IMR-90 (cell line): ENCODE measurements around the gene COL11A2. TPM values are rescaled to one million over a fixed set of nuclear protein-coding genes. Genes with fewer than 3 reads are reported as not detected.

ENCODE experiments used
- ATAC-seq: fragments of 200-7000 bp; cut with Tn5 transposase; 2 replicates; pipeline ENCODE4 v1.9.1; 2020; ENCODE audit warnings: low read depth, mild to moderate bottlenecking, moderate library complexity
- BruUV-seq: library from RNA; stranded (reverse); fragments of 400-500 nt; replicated peaks from 2 replicates; lab custom pipeline; 2021; lab: Mats Ljungman, UMichigan
- CTCF ChIA-PET: fragments of 300-600 bp; formaldehyde crosslinking; extraction: SDS; loops from one replicate; lab custom pipeline; 2021; ENCODE audit warnings: antibody characterized with exemption; lab: Yijun Ruan, JAX
- POLR2A ChIA-PET: fragments of 300-600 bp; sonication (Branson Sonifier 250); formaldehyde crosslinking; loops from one replicate; lab custom pipeline; 2022; ENCODE audit warnings: antibody characterized with exemption; ENCODE audit not compliant: unreplicated experiment; lab: Charles Lee
- DNase-seq: peaks from one replicate; pipeline ENCODE4 v3.0.0; 2013
- H2AFZ ChIP-seq: replicated peaks from 2 replicates; pipeline ENCODE3; 2013; ENCODE audit warnings: low read length, mild to moderate bottlenecking; ENCODE audit not compliant: poor library complexity
- H2AK5ac ChIP-seq: 2 replicates; pipeline ENCODE4 v1.6.1; 2013; ENCODE audit warnings: low read depth, low read length, inconsistent platforms
- H2AK9ac ChIP-seq: replicated peaks from 2 replicates; pipeline ENCODE3; 2013; ENCODE audit warnings: mild to moderate bottlenecking, low read depth, low read length, moderate library complexity; ENCODE audit not compliant: poor library complexity
- H2BK120ac ChIP-seq: 2 replicates; pipeline ENCODE4 v1.6.1; 2013; ENCODE audit warnings: low read depth, low read length, inconsistent platforms
- H2BK15ac ChIP-seq: 3 replicates; pipeline ENCODE4 v1.6.1; 2013; ENCODE audit warnings: low read depth, low read length, inconsistent platforms
- H2BK20ac ChIP-seq: 2 replicates; pipeline ENCODE4 v1.6.1; 2013; ENCODE audit warnings: low read depth, mild to moderate bottlenecking, inconsistent platforms, low read length, moderate library complexity
- H2BK5ac ChIP-seq: 2 replicates; pipeline ENCODE4 v1.6.1; 2013; ENCODE audit warnings: mild to moderate bottlenecking, low read depth, low read length, inconsistent platforms; ENCODE audit not compliant: poor library complexity, severe bottlenecking
- H3K14ac ChIP-seq: replicated peaks from 2 replicates; pipeline ENCODE4 v1.6.1; 2013; ENCODE audit warnings: low read depth, low read length, inconsistent platforms
- H3K18ac ChIP-seq: 2 replicates; pipeline ENCODE4 v1.6.1; 2013; ENCODE audit warnings: low read depth, low read length, control low read depth
- H3K23ac ChIP-seq: 2 replicates; pipeline ENCODE4 v1.6.1; 2013; ENCODE audit warnings: low read depth, low read length, inconsistent platforms
- H3K27ac ChIP-seq: 2 replicates; pipeline ENCODE4 v1.5.1; 2013; ENCODE audit warnings: mild to moderate bottlenecking, control low read depth, low read length; ENCODE audit not compliant: insufficient read depth
- H3K27me3 ChIP-seq: 2 replicates; pipeline ENCODE4 v1.6.1; 2013; ENCODE audit warnings: low read length; ENCODE audit not compliant: control insufficient read depth, insufficient read depth
- H3K36me3 ChIP-seq: 2 replicates; pipeline ENCODE4 v1.6.1; 2013; ENCODE audit warnings: low read length, mixed read lengths; ENCODE audit not compliant: control insufficient read depth, insufficient read depth
- H3K4ac ChIP-seq: 2 replicates; pipeline ENCODE4 v1.6.1; 2013; ENCODE audit warnings: low read depth, low read length, inconsistent platforms
- H3K4me1 ChIP-seq: 2 replicates; pipeline ENCODE4 v1.6.1; 2013; ENCODE audit warnings: low read length, mixed read lengths; ENCODE audit not compliant: control insufficient read depth, insufficient read depth
- H3K4me2 ChIP-seq: 2 replicates; pipeline ENCODE4 v1.6.1; 2013; ENCODE audit warnings: low read depth, mild to moderate bottlenecking, control low read depth, low read length, moderate library complexity
- H3K4me3 ChIP-seq: 2 replicates; pipeline ENCODE4 v1.5.1; 2013; ENCODE audit warnings: low read depth, mild to moderate bottlenecking, control low read depth, low read length, moderate library complexity; ENCODE audit not compliant: insufficient read depth
- H3K56ac ChIP-seq: 2 replicates; pipeline ENCODE4 v1.6.1; 2013; ENCODE audit warnings: low read length, inconsistent platforms; ENCODE audit not compliant: insufficient read depth; ENCODE audit errors: extremely low read depth
- H3K79me1 ChIP-seq, 2 experiments: 2 replicates each; pipeline ENCODE4 v1.6.1; 2013; ENCODE audit warnings: low read length in 2 of 2, inconsistent platforms in 1 of 2, low read depth in 1 of 2
- H3K9ac ChIP-seq: 2 replicates; pipeline ENCODE4 v1.6.1; 2013; ENCODE audit warnings: low read depth, low read length, control low read depth
- H3K9me1 ChIP-seq: 2 replicates; pipeline ENCODE4 v1.6.1; 2013; ENCODE audit warnings: low read length, inconsistent platforms; ENCODE audit not compliant: insufficient read depth
- H3K9me3 ChIP-seq: 2 replicates; pipeline ENCODE4 v1.6.1; 2013; ENCODE audit warnings: low read length; ENCODE audit not compliant: control insufficient read depth, insufficient read depth
- H4K20me1 ChIP-seq: 2 replicates; pipeline ENCODE4 v1.6.1; 2013; ENCODE audit warnings: low read length, inconsistent platforms; ENCODE audit not compliant: insufficient read depth
- H4K5ac ChIP-seq: 2 replicates; pipeline ENCODE4 v1.6.1; 2013; ENCODE audit warnings: mild to moderate bottlenecking, low read depth, low read length, control low read depth
- H4K8ac ChIP-seq, 2 experiments: 2 replicates each; pipeline ENCODE4 v1.6.1; 2013; ENCODE audit warnings: low read depth in 2 of 2, low read length in 2 of 2, control low read depth in 1 of 2, inconsistent platforms in 1 of 2
- H4K91ac ChIP-seq: 2 replicates; pipeline ENCODE4 v1.6.1; 2013; ENCODE audit warnings: low read depth, low read length, inconsistent platforms; ENCODE audit not compliant: insufficient read depth
- BHLHE40 ChIP-seq: fragments of 150-350 bp; IDR thresholded peaks from 2 replicates; pipeline ENCODE4 v1.6.1; 2016; ENCODE audit warnings: mild to moderate bottlenecking, low read depth, low read length
- CHD1 ChIP-seq: IDR thresholded peaks from 2 replicates; pipeline ENCODE4 v1.6.1; 2012; ENCODE audit warnings: low read depth, low read length, improper control_type of control experiment
- ELK1 ChIP-seq: fragments of 150-350 bp; IDR thresholded peaks from 2 replicates; pipeline ENCODE4 v1.6.1; 2016; ENCODE audit warnings: low read depth, mild to moderate bottlenecking, low read length, moderate library complexity, borderline replicate concordance
- FOS ChIP-seq: fragments of 150-350 bp; IDR thresholded peaks from 2 replicates; pipeline ENCODE4 v1.6.1; 2016; ENCODE audit warnings: low read depth, low read length
- MXI1 ChIP-seq: IDR thresholded peaks from 2 replicates; pipeline ENCODE4 v1.6.1; 2012; ENCODE audit warnings: low read depth, mild to moderate bottlenecking, low read length, moderate library complexity, borderline replicate concordance
- POLR2A ChIP-seq: IDR thresholded peaks from 2 replicates; pipeline ENCODE4 v1.6.1; 2012; ENCODE audit warnings: mild to moderate bottlenecking, low read depth, low read length
- RAD21 ChIP-seq: IDR thresholded peaks from 2 replicates; pipeline ENCODE4 v1.6.1; 2012; ENCODE audit warnings: low read length, improper control_type of control experiment
- RFX5 ChIP-seq: IDR thresholded peaks from 2 replicates; pipeline ENCODE4 v1.8.0; 2012; ENCODE audit warnings: low read depth, mild to moderate bottlenecking, low read length, moderate library complexity
- SMC3 ChIP-seq: fragments of 150-350 bp; IDR thresholded peaks from 2 replicates; pipeline ENCODE4 v1.6.1; 2016; ENCODE audit warnings: low read depth, mild to moderate bottlenecking, antibody characterized with exemption, low read length, moderate library complexity
- WGBS, 2 experiments: methylation state at CpG; one replicate each; pipeline versions ENCODE4 v1.1.5 to v1.1.7; 2013; ENCODE audit warnings: missing lambda C conversion rate in 2 of 2; ENCODE audit not compliant: insufficient read length in 1 of 2; ENCODE audit errors: extremely low coverage in 2 of 2; 5-methylcytosine and 5-hydroxymethylcytosine counted together
- dilution Hi-C: fragments of 300-500 bp; cut with HindIII; formaldehyde crosslinking; loops from one replicate; pipeline ENCODE4 v1.14.3; 2018; ENCODE audit warnings: low sequenced_read_pairs; ENCODE audit not compliant: unreplicated experiment
- in situ Hi-C: fragments of 300-500 bp; cut with MboI; formaldehyde crosslinking; loops from 3 replicates; pipeline ENCODE4 v1.14.3; 2019; ENCODE audit warnings: low sequenced_read_pairs, inconsistent platforms, mixed read lengths
- intact Hi-C: fragments of 100-400 bp; cut with micrococcal nuclease; formaldehyde crosslinking; loops from 2 replicates; pipeline ENCODE4 v1.10.0; 2022
- polyA plus RNA-seq, 3 experiments: library from polyadenylated mRNA; depleted of rRNA; stranded (reverse); fragments of >200 nt; gene quantifications; 2 replicates each; pipeline ENCODE4 v1.2.3, GENCODE V29; 2012; ENCODE audit warnings: low replicate concordance in 1 of 3
- total RNA-seq: library from RNA; depleted of rRNA; stranded (reverse); fragments of >200 nt; gene quantifications from 2 replicates; pipeline ENCODE4 v1.2.3, GENCODE V29; 2012

Gene COL11A2
- total and polyA plus RNA-seq, 2 of the 4 experiments (the other 2 are of a cell fraction) = under 0.01 to 0.38 TPM

GRCh38 chr6:33144373-33144772 is 47.9 kb downstream of the COL11A2 start:
- no TSS peak for BruUV-seq
- Histone ChIP-seq H2AFZ (no peak overlapping the region), H3K4me3 (no peak overlapping the region), H4K8ac (no peak overlapping the region), H3K4ac (no peak overlapping the region), H4K91ac (no peak overlapping the region), H3K18ac (no peak overlapping the region), H3K27ac (no peak overlapping the region), H2BK15ac (no peak overlapping the region), H2AK5ac (no peak overlapping the region), H3K9me1 (no peaks in the 10 kb centered on the region), H3K14ac (no peak overlapping the region), H3K9me3 (peaks cover 5% of the 10 kb centered on the region; the same call in 1 of the 2 replicates), H2BK5ac (no peak overlapping the region), H4K20me1 (no peaks in the 10 kb centered on the region), H3K4me2 (no peak overlapping the region), H3K9ac (no peak overlapping the region), H3K23ac (no peak overlapping the region), H2BK20ac (no peak overlapping the region), H3K4me1 (no peaks in the 10 kb centered on the region), H3K36me3 (no peaks in the 10 kb centered on the region), H3K56ac (no peak overlapping the region), H2BK120ac (no peak overlapping the region), H3K79me1 (no peaks in the 10 kb centered on the region), H4K5ac (no peak overlapping the region), H3K27me3 (peaks cover 35% of the 10 kb centered on the region), H2AK9ac (no peak overlapping the region)
- no peak for ATAC-seq
- intact Hi-C loops (no loop called here), dilution Hi-C loops (no loop called here), in situ Hi-C loops (no loop called here)
- no CpG with 5 or more reads among the region's 1 CpG for WGBS, 2 experiments
- CTCF ChIA-PET = no interaction called here
- TF ChIP-seq RFX5 (no peak), BHLHE40 (no peak), RAD21 (no peak), CHD1 (no peak), SMC3 (no peak), MXI1 (no peak), FOS (no peak), POLR2A (no peak), ELK1 (no peak)
- DNase-seq = no peak
- POLR2A ChIA-PET = no interaction called here
